GM12891 (cell line): Measurements from ENCODE around the gene PALM3.

Experiments
- PAX5 ChIP-seq: IDR thresholded peaks from 2 replicates; pipeline ENCODE4 v1.6.1; 2011; ENCODE audit warnings: low read length, moderate library complexity, mild to moderate bottlenecking; ENCODE audit not compliant: insufficient read depth, severe bottlenecking
- POLR2A ChIP-seq: IDR thresholded peaks from 2 replicates; pipeline ENCODE4 v1.6.1; 2011; ENCODE audit warnings: low read depth, low read length, control low read depth
- POLR2AphosphoS5 ChIP-seq: IDR thresholded peaks from 2 replicates; pipeline ENCODE4 v1.6.1; 2011; ENCODE audit warnings: low read depth, low read length, control low read depth
- POU2F2 ChIP-seq: IDR thresholded peaks from 2 replicates; pipeline ENCODE4 v1.6.1; 2011; ENCODE audit warnings: low read depth, mild to moderate bottlenecking, control low read depth, low read length, moderate library complexity
- SPI1 ChIP-seq: IDR thresholded peaks from 2 replicates; pipeline ENCODE4 v1.6.1; 2011; ENCODE audit warnings: low read depth, low read length, control low read depth
- TAF1 ChIP-seq: IDR thresholded peaks from 2 replicates; pipeline ENCODE4 v1.6.1; 2011; ENCODE audit warnings: low read depth, low read length, control low read depth

DNA sequence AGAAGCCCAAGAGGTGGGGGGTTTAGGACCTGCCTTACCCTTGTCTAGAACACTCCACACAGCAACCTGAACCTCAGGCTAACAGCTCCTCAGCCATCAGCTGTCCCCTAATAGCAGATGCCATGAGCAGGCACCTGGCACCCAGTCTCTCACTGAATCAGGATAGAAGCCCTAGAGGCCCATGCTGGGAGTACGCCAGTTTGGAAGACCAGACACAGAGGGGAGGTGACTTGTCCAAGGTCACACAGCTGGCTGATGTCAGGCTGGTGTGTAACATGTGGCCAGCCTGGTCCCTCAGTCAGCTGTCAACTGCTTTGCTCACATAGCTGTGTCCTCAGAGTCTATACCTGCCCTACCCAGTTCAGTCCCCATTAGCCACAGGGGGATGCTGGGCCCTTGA is 41.4 kb upstream of the PALM3 start:
- no peak for TF ChIP-seq POLR2A
- no peak for TF ChIP-seq POLR2AphosphoS5
- TF ChIP-seq TAF1, result no peak
- TF ChIP-seq PAX5, result no peak
- no peak for TF ChIP-seq SPI1
- no peak for TF ChIP-seq POU2F2
